Measurements from ENCODE around the gene LMF2.

LMF2 gene

GRCh38 chr22:50508897-50509296 lies 1.4 kb upstream of the LMF2 start:
- CTCF ChIA-PET = interaction anchor here (0.6 to 3.8 kb wide), 6 partner anchors 17 to 265 kb away, joined by 3 to 32 read pairs (median 7); partner anchors contain the start of genes SCO2 and SYCE3
- no peak for TF ChIP-seq ZNF571 (tag by site-specific recombination; IDR thresholded peaks at IDR 0.05)
- TF ChIP-seq ZNF121 (tag by site-specific recombination; IDR thresholded peaks at IDR 0.05) = no peak
- no peak for TF ChIP-seq ZNF324 (tag by site-specific recombination; IDR thresholded peaks at IDR 0.05)
- no peak for TF ChIP-seq ZNF501 (tag by site-specific recombination; IDR thresholded peaks at IDR 0.05)
- TF ChIP-seq ZNF768 (tag by site-specific recombination; IDR thresholded peaks at IDR 0.05) = no peak
- no peak for TF ChIP-seq MZF1 (tag by site-specific recombination; IDR thresholded peaks at IDR 0.05; ENCODE audit: borderline replicate concordance)
- TF ChIP-seq SETDB1 (IDR thresholded peaks at IDR 0.05; ENCODE audit: insufficient read length, low read length) = no peak
- no peak for TF ChIP-seq ZNF660 (tag by site-specific recombination; IDR thresholded peaks at IDR 0.05)
- TF ChIP-seq ZNF555 (tag by site-specific recombination; conservative IDR thresholded peaks at IDR 0.05) = no peak
- no peak for TF ChIP-seq ZNF302 (tag by site-specific recombination; IDR thresholded peaks at IDR 0.05; ENCODE audit: low read depth)
- no peak for TF ChIP-seq ZNF311 (tag by site-specific recombination; IDR thresholded peaks at IDR 0.05; ENCODE audit: borderline replicate concordance)
- TF ChIP-seq GFI1B (tag by site-specific recombination; IDR thresholded peaks at IDR 0.05) = no peak
- TF ChIP-seq PBX3 (CRISPR knock-in tag; IDR thresholded peaks at IDR 0.05) = no peak
- no peak for TF ChIP-seq ZNF549 (tag by site-specific recombination; IDR thresholded peaks at IDR 0.05)
- no peak for TF ChIP-seq KLF9 (tag by site-specific recombination; IDR thresholded peaks at IDR 0.05; ENCODE audit: low read depth)
- no peak for TF ChIP-seq ZNF394 (tag by site-specific recombination; IDR thresholded peaks at IDR 0.05; ENCODE audit: borderline replicate concordance)
- TF ChIP-seq INSM2 (tag by site-specific recombination; IDR thresholded peaks at IDR 0.05) = no peak
- no peak for TF ChIP-seq ZNF426 (tag by site-specific recombination; IDR thresholded peaks at IDR 0.05)
- Histone ChIP-seq H3K4me3 (ENCODE audit: low read depth, low read length) (peak overlapping the region; percentile 100), H3K4me1 (ENCODE audit: control insufficient read depth, insufficient read depth, low read length) (peaks cover 8% of the 10 kb centered on the region), H3K36me3 (ENCODE audit: control insufficient read depth in 2 of 2, insufficient read depth in 1 of 2, low read length in 2 of 2) (peaks cover 6 to 37% of the 10 kb centered on the region in 2 experiments; a peak in 2 of 3 replicates), H3K27ac (ENCODE audit: extremely low read depth, low read depth, low read length) (peak overlapping the region; percentile 97; the same call in 1 of the 2 replicates), H3K9me3 (ENCODE audit: control insufficient read depth, insufficient read depth, low read depth, low read length) (no peaks in the 10 kb centered on the region)
- POLR2A ChIA-PET = interaction anchor here (1.4 to 6.0 kb wide), 6 partner anchors 9 to 265 kb away, joined by 6 to 189 read pairs (median 10); partner anchors contain the start of gene SCO2

GRCh38 chr22:50507991-50508884 lies 736 bp upstream of the LMF2 start, which contains the start of gene NCAPH2:
Gene NCAPH2, plus strand, starts transcription at chr22:50508224. Its CDS starts 114 bp downstream, at chr22:50508338.
- peak within 1 kb of the TSS; percentile 100 for H3K4me3 ChIP-seq (ENCODE audit: low read depth, low read length)
- ChIA-PET POLR2A (interaction anchor here (0.5 to 6.0 kb wide), 28 partner anchors 10 to 265 kb away, joined by 3 to 189 read pairs (median 5); partner anchors contain the start of genes ARSA, CHKB, HDAC10 and KLHDC7B), CTCF (interaction anchor here (0.6 to 3.8 kb wide), 8 partner anchors 10 to 265 kb away, joined by 3 to 32 read pairs (median 6); partner anchors contain the start of genes SCO2 and SYCE3)
- peaks cover 6 to 42% of the 10 kb centered on the region in 2 experiments; a peak in 2 of 3 replicates for H3K36me3 ChIP-seq (ENCODE audit: control insufficient read depth in 2 of 2, insufficient read depth in 1 of 2, low read length in 2 of 2)
- no peaks in the 10 kb centered on the region for H3K9me3 ChIP-seq (ENCODE audit: control insufficient read depth, insufficient read depth, low read depth, low read length)
- H3K27ac ChIP-seq (ENCODE audit: extremely low read depth, low read depth, low read length) = peak within 1 kb of the TSS; percentile 97
- peaks cover 8% of the 10 kb centered on the region for H3K4me1 ChIP-seq (ENCODE audit: control insufficient read depth, insufficient read depth, low read length)
- TF ChIP-seq ZNF391 (tag by site-specific recombination; IDR thresholded peaks at IDR 0.05; ENCODE audit: borderline replicate concordance, low read depth) (peak; percentile 93; the same call in 1 of the 2 replicates), ZNF423 (tag by site-specific recombination; IDR thresholded peaks at IDR 0.05) (no peak), ZNF600 (tag by site-specific recombination; IDR thresholded peaks at IDR 0.05) (peak; percentile 40; the same call in 1 of the 2 replicates), PRDM4 (tag by site-specific recombination; IDR thresholded peaks at IDR 0.05) (peak; percentile 27; the same call in 1 of the 2 replicates), ZNF561 (tag by site-specific recombination; IDR thresholded peaks at IDR 0.05; ENCODE audit: borderline replicate concordance) (0 out of 2 replicates have a peak, but pooled peaks have one; percentile 34), ZNF585B (tag by site-specific recombination; IDR thresholded peaks at IDR 0.05) (no peak), ZNF169 (tag by site-specific recombination; IDR thresholded peaks at IDR 0.05) (no peak), ZNF155 (tag by site-specific recombination; IDR thresholded peaks at IDR 0.05) (no peak), ZNF701 (tag by site-specific recombination; IDR thresholded peaks at IDR 0.05) (no peak), ZNF473 (tag by site-specific recombination; IDR thresholded peaks at IDR 0.05) (no peak), ZNF223 (tag by site-specific recombination; IDR thresholded peaks at IDR 0.05) (no peak)
